IMR-90 (cell line): ENCODE data around the gene FAT1. TPM values are rescaled to one million over a fixed set of nuclear protein-coding genes. Genes with fewer than 3 reads are reported as not detected.

Source experiments
- ATAC-seq: fragments of 200-7000 bp; cut with Tn5 transposase; 2 replicates; pipeline ENCODE4 v1.9.1; 2020; ENCODE audit warnings: low read depth, mild to moderate bottlenecking, moderate library complexity
- BruUV-seq: library from RNA; stranded (reverse); fragments of 400-500 nt; replicated peaks from 2 replicates; lab custom pipeline; 2021; lab: Mats Ljungman, UMichigan
- CTCF ChIA-PET: fragments of 300-600 bp; formaldehyde crosslinking; extraction: SDS; loops from one replicate; lab custom pipeline; 2021; ENCODE audit warnings: antibody characterized with exemption; lab: Yijun Ruan, JAX
- POLR2A ChIA-PET: fragments of 300-600 bp; sonication (Branson Sonifier 250); formaldehyde crosslinking; loops from one replicate; lab custom pipeline; 2022; ENCODE audit warnings: antibody characterized with exemption; ENCODE audit not compliant: unreplicated experiment; lab: Charles Lee
- DNase-seq: peaks from one replicate; pipeline ENCODE4 v3.0.0; 2013
- H2AFZ ChIP-seq: replicated peaks from 2 replicates; pipeline ENCODE3; 2013; ENCODE audit warnings: low read length, mild to moderate bottlenecking; ENCODE audit not compliant: poor library complexity
- H2AK5ac ChIP-seq: 2 replicates; pipeline ENCODE4 v1.6.1; 2013; ENCODE audit warnings: low read depth, low read length, inconsistent platforms
- H2AK9ac ChIP-seq: replicated peaks from 2 replicates; pipeline ENCODE3; 2013; ENCODE audit warnings: mild to moderate bottlenecking, low read depth, low read length, moderate library complexity; ENCODE audit not compliant: poor library complexity
- H2BK120ac ChIP-seq: 2 replicates; pipeline ENCODE4 v1.6.1; 2013; ENCODE audit warnings: low read depth, low read length, inconsistent platforms
- H2BK15ac ChIP-seq: 3 replicates; pipeline ENCODE4 v1.6.1; 2013; ENCODE audit warnings: low read depth, low read length, inconsistent platforms
- H2BK20ac ChIP-seq: 2 replicates; pipeline ENCODE4 v1.6.1; 2013; ENCODE audit warnings: low read depth, mild to moderate bottlenecking, inconsistent platforms, low read length, moderate library complexity
- H2BK5ac ChIP-seq: 2 replicates; pipeline ENCODE4 v1.6.1; 2013; ENCODE audit warnings: mild to moderate bottlenecking, low read depth, low read length, inconsistent platforms; ENCODE audit not compliant: poor library complexity, severe bottlenecking
- H3K14ac ChIP-seq: replicated peaks from 2 replicates; pipeline ENCODE4 v1.6.1; 2013; ENCODE audit warnings: low read depth, low read length, inconsistent platforms
- H3K18ac ChIP-seq: 2 replicates; pipeline ENCODE4 v1.6.1; 2013; ENCODE audit warnings: low read depth, low read length, control low read depth
- H3K23ac ChIP-seq: 2 replicates; pipeline ENCODE4 v1.6.1; 2013; ENCODE audit warnings: low read depth, low read length, inconsistent platforms
- H3K27ac ChIP-seq: 2 replicates; pipeline ENCODE4 v1.5.1; 2013; ENCODE audit warnings: mild to moderate bottlenecking, control low read depth, low read length; ENCODE audit not compliant: insufficient read depth
- H3K27me3 ChIP-seq: 2 replicates; pipeline ENCODE4 v1.6.1; 2013; ENCODE audit warnings: low read length; ENCODE audit not compliant: control insufficient read depth, insufficient read depth
- H3K36me3 ChIP-seq: 2 replicates; pipeline ENCODE4 v1.6.1; 2013; ENCODE audit warnings: low read length, mixed read lengths; ENCODE audit not compliant: control insufficient read depth, insufficient read depth
- H3K4ac ChIP-seq: 2 replicates; pipeline ENCODE4 v1.6.1; 2013; ENCODE audit warnings: low read depth, low read length, inconsistent platforms
- H3K4me1 ChIP-seq: 2 replicates; pipeline ENCODE4 v1.6.1; 2013; ENCODE audit warnings: low read length, mixed read lengths; ENCODE audit not compliant: control insufficient read depth, insufficient read depth
- H3K4me2 ChIP-seq: 2 replicates; pipeline ENCODE4 v1.6.1; 2013; ENCODE audit warnings: low read depth, mild to moderate bottlenecking, control low read depth, low read length, moderate library complexity
- H3K4me3 ChIP-seq: 2 replicates; pipeline ENCODE4 v1.5.1; 2013; ENCODE audit warnings: low read depth, mild to moderate bottlenecking, control low read depth, low read length, moderate library complexity; ENCODE audit not compliant: insufficient read depth
- H3K56ac ChIP-seq: 2 replicates; pipeline ENCODE4 v1.6.1; 2013; ENCODE audit warnings: low read length, inconsistent platforms; ENCODE audit not compliant: insufficient read depth; ENCODE audit errors: extremely low read depth
- H3K79me1 ChIP-seq, 2 experiments: 2 replicates each; pipeline ENCODE4 v1.6.1; 2013; ENCODE audit warnings: low read length in 2 of 2, inconsistent platforms in 1 of 2, low read depth in 1 of 2
- H3K9ac ChIP-seq: 2 replicates; pipeline ENCODE4 v1.6.1; 2013; ENCODE audit warnings: low read depth, low read length, control low read depth
- H3K9me1 ChIP-seq: 2 replicates; pipeline ENCODE4 v1.6.1; 2013; ENCODE audit warnings: low read length, inconsistent platforms; ENCODE audit not compliant: insufficient read depth
- H3K9me3 ChIP-seq: 2 replicates; pipeline ENCODE4 v1.6.1; 2013; ENCODE audit warnings: low read length; ENCODE audit not compliant: control insufficient read depth, insufficient read depth
- H4K20me1 ChIP-seq: 2 replicates; pipeline ENCODE4 v1.6.1; 2013; ENCODE audit warnings: low read length, inconsistent platforms; ENCODE audit not compliant: insufficient read depth
- H4K5ac ChIP-seq: 2 replicates; pipeline ENCODE4 v1.6.1; 2013; ENCODE audit warnings: mild to moderate bottlenecking, low read depth, low read length, control low read depth
- H4K8ac ChIP-seq, 2 experiments: 2 replicates each; pipeline ENCODE4 v1.6.1; 2013; ENCODE audit warnings: low read depth in 2 of 2, low read length in 2 of 2, control low read depth in 1 of 2, inconsistent platforms in 1 of 2
- H4K91ac ChIP-seq: 2 replicates; pipeline ENCODE4 v1.6.1; 2013; ENCODE audit warnings: low read depth, low read length, inconsistent platforms; ENCODE audit not compliant: insufficient read depth
- BHLHE40 ChIP-seq: fragments of 150-350 bp; IDR thresholded peaks from 2 replicates; pipeline ENCODE4 v1.6.1; 2016; ENCODE audit warnings: mild to moderate bottlenecking, low read depth, low read length
- CEBPB ChIP-seq: IDR thresholded peaks from 2 replicates; pipeline ENCODE4 v1.6.1; 2012; ENCODE audit warnings: low read depth, low read length, improper control_type of control experiment
- CHD1 ChIP-seq: IDR thresholded peaks from 2 replicates; pipeline ENCODE4 v1.6.1; 2012; ENCODE audit warnings: low read depth, low read length, improper control_type of control experiment
- FOS ChIP-seq: fragments of 150-350 bp; IDR thresholded peaks from 2 replicates; pipeline ENCODE4 v1.6.1; 2016; ENCODE audit warnings: low read depth, low read length
- MAFK ChIP-seq: IDR thresholded peaks from 2 replicates; pipeline ENCODE4 v1.6.1; 2012; ENCODE audit warnings: low read depth, low read length, improper control_type of control experiment
- MAZ ChIP-seq: IDR thresholded peaks from 2 replicates; pipeline ENCODE4 v1.6.1; 2012; ENCODE audit warnings: low read depth, mild to moderate bottlenecking, low read length, improper control_type of control experiment, moderate library complexity, borderline replicate concordance
- MXI1 ChIP-seq: IDR thresholded peaks from 2 replicates; pipeline ENCODE4 v1.6.1; 2012; ENCODE audit warnings: low read depth, mild to moderate bottlenecking, low read length, moderate library complexity, borderline replicate concordance
- NFE2L2 ChIP-seq: fragments of 150-350 bp; IDR thresholded peaks from 2 replicates; pipeline ENCODE4 v1.6.1; 2016; ENCODE audit warnings: low read depth, mild to moderate bottlenecking, low read length
- POLR2A ChIP-seq: IDR thresholded peaks from 2 replicates; pipeline ENCODE4 v1.6.1; 2012; ENCODE audit warnings: mild to moderate bottlenecking, low read depth, low read length
- RAD21 ChIP-seq: IDR thresholded peaks from 2 replicates; pipeline ENCODE4 v1.6.1; 2012; ENCODE audit warnings: low read length, improper control_type of control experiment
- RCOR1 ChIP-seq: IDR thresholded peaks from 2 replicates; pipeline ENCODE4 v1.6.1; 2012; ENCODE audit warnings: mild to moderate bottlenecking, low read length, improper control_type of control experiment; ENCODE audit not compliant: insufficient replicate concordance
- RFX5 ChIP-seq: IDR thresholded peaks from 2 replicates; pipeline ENCODE4 v1.8.0; 2012; ENCODE audit warnings: low read depth, mild to moderate bottlenecking, low read length, moderate library complexity
- SMC3 ChIP-seq: fragments of 150-350 bp; IDR thresholded peaks from 2 replicates; pipeline ENCODE4 v1.6.1; 2016; ENCODE audit warnings: low read depth, mild to moderate bottlenecking, antibody characterized with exemption, low read length, moderate library complexity
- WGBS, 2 experiments: methylation state at CpG; one replicate each; pipeline versions ENCODE4 v1.1.5 to v1.1.7; 2013; ENCODE audit warnings: missing lambda C conversion rate in 2 of 2; ENCODE audit not compliant: insufficient read length in 1 of 2; ENCODE audit errors: extremely low coverage in 2 of 2; 5-methylcytosine and 5-hydroxymethylcytosine counted together
- dilution Hi-C: fragments of 300-500 bp; cut with HindIII; formaldehyde crosslinking; loops from one replicate; pipeline ENCODE4 v1.14.3; 2018; ENCODE audit warnings: low sequenced_read_pairs; ENCODE audit not compliant: unreplicated experiment
- in situ Hi-C: fragments of 300-500 bp; cut with MboI; formaldehyde crosslinking; loops from 3 replicates; pipeline ENCODE4 v1.14.3; 2019; ENCODE audit warnings: low sequenced_read_pairs, inconsistent platforms, mixed read lengths
- intact Hi-C: fragments of 100-400 bp; cut with micrococcal nuclease; formaldehyde crosslinking; loops from 2 replicates; pipeline ENCODE4 v1.10.0; 2022
- polyA plus RNA-seq, 3 experiments: library from polyadenylated mRNA; depleted of rRNA; stranded (reverse); fragments of >200 nt; gene quantifications; 2 replicates each; pipeline ENCODE4 v1.2.3, GENCODE V29; 2012; ENCODE audit warnings: low replicate concordance in 1 of 3
- total RNA-seq: library from RNA; depleted of rRNA; stranded (reverse); fragments of >200 nt; gene quantifications from 2 replicates; pipeline ENCODE4 v1.2.3, GENCODE V29; 2012
- TF ChIP-seq, protein P1 (sequence below): conservative IDR thresholded peaks from 2 replicates; pipeline ENCODE4 v1.5.1; 2012; ENCODE audit warnings: mild to moderate bottlenecking, low read depth, low read length, improper control_type of control experiment
- TF ChIP-seq, protein P2 (sequence below): fragments of 150-350 bp; IDR thresholded peaks from 2 replicates; pipeline ENCODE4 v1.6.1; 2016; ENCODE audit warnings: low read depth, mild to moderate bottlenecking, low read length, moderate library complexity, borderline replicate concordance
- TF ChIP-seq, protein P3 (sequence below): fragments of 150-350 bp; IDR thresholded peaks from 2 replicates; pipeline ENCODE4 v1.6.1; 2017; ENCODE audit warnings: mild to moderate bottlenecking, antibody characterized with exemption, low read length, low read depth

Gene FAT1
- total and polyA plus RNA-seq, 2 of the 4 experiments (the other 2 are of a cell fraction): 156 to 519 TPM

DNA sequence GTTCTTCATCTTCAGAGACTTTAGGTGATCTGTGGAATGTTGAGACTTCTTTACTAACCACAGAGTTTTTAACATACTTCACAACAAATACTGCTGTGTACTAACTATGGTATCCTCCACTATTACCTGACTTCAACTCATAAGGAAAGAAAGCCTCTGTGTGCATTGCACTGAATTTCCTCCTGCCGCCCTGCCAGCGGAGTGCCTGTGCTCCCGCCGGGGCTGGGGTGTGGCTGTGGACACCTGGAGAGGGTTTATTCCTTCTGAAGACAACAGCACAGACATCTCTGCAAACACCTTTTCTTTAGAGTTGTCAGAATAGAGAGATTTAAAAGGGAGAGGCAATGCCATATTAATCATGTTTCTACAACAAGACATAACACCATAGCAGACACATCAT is 63.3 kb downstream of the FAT1 start:
- ChIA-PET CTCF (no interaction called here), POLR2A (interaction anchor here (0.6 kb wide), 1 partner anchor 9 kb away, joined by 5 read pairs; no protein-coding TSS in a partner anchor)
- DNase-seq (no peak), ATAC-seq (no peak)
- Histone ChIP-seq H3K14ac (no peak overlapping the region), H3K9ac (no peak overlapping the region), H2BK5ac (no peak overlapping the region), H3K4me2 (no peak overlapping the region), H2AK5ac (no peak overlapping the region), H2AK9ac (no peak overlapping the region), H4K5ac (no peak overlapping the region), H3K18ac (no peak overlapping the region), H3K4me1 (peaks cover 4% of the 10 kb centered on the region; the same call in 1 of the 2 replicates), H3K56ac (no peak overlapping the region), H3K27ac (no peak overlapping the region), H4K8ac (no peak overlapping the region), H3K4ac (no peak overlapping the region), H3K23ac (no peak overlapping the region), H3K4me3 (no peak overlapping the region), H3K27me3 (no peaks in the 10 kb centered on the region), H2BK120ac (no peak overlapping the region), H4K20me1 (peaks cover 79% of the 10 kb centered on the region), H2BK15ac (no peak overlapping the region), H2BK20ac (no peak overlapping the region), H3K9me1 (peaks cover 22% of the 10 kb centered on the region), H2AFZ (no peak overlapping the region), H3K79me1 (peaks cover 33 to 83% of the 10 kb centered on the region in 2 experiments), H3K9me3 (no peaks in the 10 kb centered on the region), H3K36me3 (peaks cover 53% of the 10 kb centered on the region), H4K91ac (no peak overlapping the region)
- BruUV-seq: no TSS peak
- intact Hi-C loops: no loop called here
- TF ChIP-seq RFX5 (no peak), RAD21 (no peak), FOS (no peak), SMC3 (no peak), POLR2A (no peak), MAFK (no peak), RCOR1 (no peak), CHD1 (no peak), MAZ (no peak), CEBPB (no peak), NFE2L2 (no peak), BHLHE40 (no peak), MXI1 (no peak)
- TF ChIP-seq, protein P1, sequence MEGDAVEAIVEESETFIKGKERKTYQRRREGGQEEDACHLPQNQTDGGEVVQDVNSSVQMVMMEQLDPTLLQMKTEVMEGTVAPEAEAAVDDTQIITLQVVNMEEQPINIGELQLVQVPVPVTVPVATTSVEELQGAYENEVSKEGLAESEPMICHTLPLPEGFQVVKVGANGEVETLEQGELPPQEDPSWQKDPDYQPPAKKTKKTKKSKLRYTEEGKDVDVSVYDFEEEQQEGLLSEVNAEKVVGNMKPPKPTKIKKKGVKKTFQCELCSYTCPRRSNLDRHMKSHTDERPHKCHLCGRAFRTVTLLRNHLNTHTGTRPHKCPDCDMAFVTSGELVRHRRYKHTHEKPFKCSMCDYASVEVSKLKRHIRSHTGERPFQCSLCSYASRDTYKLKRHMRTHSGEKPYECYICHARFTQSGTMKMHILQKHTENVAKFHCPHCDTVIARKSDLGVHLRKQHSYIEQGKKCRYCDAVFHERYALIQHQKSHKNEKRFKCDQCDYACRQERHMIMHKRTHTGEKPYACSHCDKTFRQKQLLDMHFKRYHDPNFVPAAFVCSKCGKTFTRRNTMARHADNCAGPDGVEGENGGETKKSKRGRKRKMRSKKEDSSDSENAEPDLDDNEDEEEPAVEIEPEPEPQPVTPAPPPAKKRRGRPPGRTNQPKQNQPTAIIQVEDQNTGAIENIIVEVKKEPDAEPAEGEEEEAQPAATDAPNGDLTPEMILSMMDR: no peak
- TF ChIP-seq, protein P2, sequence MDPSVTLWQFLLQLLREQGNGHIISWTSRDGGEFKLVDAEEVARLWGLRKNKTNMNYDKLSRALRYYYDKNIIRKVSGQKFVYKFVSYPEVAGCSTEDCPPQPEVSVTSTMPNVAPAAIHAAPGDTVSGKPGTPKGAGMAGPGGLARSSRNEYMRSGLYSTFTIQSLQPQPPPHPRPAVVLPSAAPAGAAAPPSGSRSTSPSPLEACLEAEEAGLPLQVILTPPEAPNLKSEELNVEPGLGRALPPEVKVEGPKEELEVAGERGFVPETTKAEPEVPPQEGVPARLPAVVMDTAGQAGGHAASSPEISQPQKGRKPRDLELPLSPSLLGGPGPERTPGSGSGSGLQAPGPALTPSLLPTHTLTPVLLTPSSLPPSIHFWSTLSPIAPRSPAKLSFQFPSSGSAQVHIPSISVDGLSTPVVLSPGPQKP: no peak
- TF ChIP-seq, protein P3, sequence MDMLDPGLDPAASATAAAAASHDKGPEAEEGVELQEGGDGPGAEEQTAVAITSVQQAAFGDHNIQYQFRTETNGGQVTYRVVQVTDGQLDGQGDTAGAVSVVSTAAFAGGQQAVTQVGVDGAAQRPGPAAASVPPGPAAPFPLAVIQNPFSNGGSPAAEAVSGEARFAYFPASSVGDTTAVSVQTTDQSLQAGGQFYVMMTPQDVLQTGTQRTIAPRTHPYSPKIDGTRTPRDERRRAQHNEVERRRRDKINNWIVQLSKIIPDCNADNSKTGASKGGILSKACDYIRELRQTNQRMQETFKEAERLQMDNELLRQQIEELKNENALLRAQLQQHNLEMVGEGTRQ: no peak
- in situ Hi-C loops: no loop called here
- no CpG with 5 or more reads among the region's 4 CpGs for WGBS, 2 experiments
- dilution Hi-C loops: no loop called here
